Astrocyte of the hippocampus (primary cell): ENCODE results near the gene ROR1.

ENCODE experiments used
- DNase-seq: peaks from one replicate; pipeline ENCODE4 v3.0.0; 2011; ENCODE audit warnings: low read depth, low spot score

ROR1 gene

GRCh38 chr1:64131155-64131554, 357.3 kb downstream of the ROR1 start:
- no peak for DNase-seq

- DNase-seq: peak; percentile 70
Measured at GRCh38 chr1:64133036-64133435, 359.2 kb downstream of the ROR1 start.

- DNase-seq: no peak
Measured at GRCh38 chr1:64135462-64136223, 361.8 kb downstream of the ROR1 start.

GRCh38 chr1:64136296-64136695, 362.5 kb downstream of the ROR1 start:
- no peak for DNase-seq

- DNase-seq: peak; percentile 90
Measured at GRCh38 chr1:64136752-64137411, 363.1 kb downstream of the ROR1 start.

GRCh38 chr1:64137412-64137803, 363.6 kb downstream of the ROR1 start:
- DNase-seq: no peak

- DNase-seq: no peak
Measured at GRCh38 chr1:64139877-64140276, 366.1 kb downstream of the ROR1 start.

- DNase-seq: no peak
Measured at GRCh38 chr1:64140596-64140995, 366.8 kb downstream of the ROR1 start.

- no peak for DNase-seq
Measured at GRCh38 chr1:64147045-64147724, 373.4 kb downstream of the ROR1 start.

- DNase-seq: no peak
Measured at GRCh38 chr1:64147759-64148158, 373.9 kb downstream of the ROR1 start.

GRCh38 chr1:64150266-64150665, 376.4 kb downstream of the ROR1 start:
- DNase-seq: no peak

- no peak for DNase-seq
Measured at GRCh38 chr1:64150729-64151230, 377.0 kb downstream of the ROR1 start.

GRCh38 chr1:64155278-64155677, 381.5 kb downstream of the ROR1 start:
- DNase-seq: no peak

GRCh38 chr1:64161357-64161941, 387.6 kb downstream of the ROR1 start:
- DNase-seq: peak; percentile 94

GRCh38 chr1:64162151-64162550, 388.3 kb downstream of the ROR1 start:
- DNase-seq: no peak

- DNase-seq: no peak
Measured at GRCh38 chr1:64162804-64163203, 389.0 kb downstream of the ROR1 start.

GRCh38 chr1:64163431-64163830, 389.6 kb downstream of the ROR1 start:
- DNase-seq: no peak

- peak; percentile 69 for DNase-seq
Measured at GRCh38 chr1:64163970-64164369, 390.2 kb downstream of the ROR1 start.

GRCh38 chr1:64166629-64167028, 392.8 kb downstream of the ROR1 start:
- DNase-seq: peak; percentile 14

GRCh38 chr1:64167176-64167575, 393.4 kb downstream of the ROR1 start:
- peak; percentile 68 for DNase-seq

- DNase-seq: no peak
Measured at GRCh38 chr1:64171246-64171645, 397.4 kb downstream of the ROR1 start.

GRCh38 chr1:64171797-64172281, 398.0 kb downstream of the ROR1 start:
- peak; percentile 68 for DNase-seq
